Measurements from ENCODE around the gene WNT2B.

WNT2B gene

GRCh38 chr1:112558634-112559033, 49.9 kb downstream of the WNT2B start:
- DNase-seq (ENCODE audit: insufficient read length, low spot score) (no peak), FAIRE-seq (no peak)

GRCh38 chr1:112563341-112563740, 54.6 kb downstream of the WNT2B start:
- DNase-seq (ENCODE audit: insufficient read length, low spot score) (no peak), FAIRE-seq (no peak)

- FAIRE-seq (no peak), DNase-seq (ENCODE audit: insufficient read length, low spot score) (no peak)
Measured at GRCh38 chr1:112564081-112564480, 55.3 kb downstream of the WNT2B start.

- no peak for DNase-seq (ENCODE audit: insufficient read length, low spot score)
- FAIRE-seq, result no peak
Measured at GRCh38 chr1:112565800-112566199, 57.0 kb downstream of the WNT2B start.

- DNase-seq (ENCODE audit: insufficient read length, low spot score) (no peak), FAIRE-seq (no peak)
Measured at GRCh38 chr1:112575154-112575804, 66.5 kb downstream of the WNT2B start.

- FAIRE-seq (no peak), DNase-seq (ENCODE audit: insufficient read length, low spot score) (no peak)
Measured at GRCh38 chr1:112576240-112576639, 67.5 kb downstream of the WNT2B start.

Measured in GM19239 (cell line).